GM18498 (cell line): ENCODE results near the gene C1orf94.

Experiments used
- ATAC-seq: cut with Tn5 transposase; IDR thresholded peaks from one replicate; pipeline ENCODE4 v1.9.1; 2021; ENCODE audit warnings: mild to moderate bottlenecking, moderate library complexity; ENCODE audit not compliant: unreplicated experiment

C1orf94 gene

GRCh38 chr1:34250342-34250741, 73.6 kb downstream of the C1orf94 start:
- no peak for ATAC-seq

DNA sequence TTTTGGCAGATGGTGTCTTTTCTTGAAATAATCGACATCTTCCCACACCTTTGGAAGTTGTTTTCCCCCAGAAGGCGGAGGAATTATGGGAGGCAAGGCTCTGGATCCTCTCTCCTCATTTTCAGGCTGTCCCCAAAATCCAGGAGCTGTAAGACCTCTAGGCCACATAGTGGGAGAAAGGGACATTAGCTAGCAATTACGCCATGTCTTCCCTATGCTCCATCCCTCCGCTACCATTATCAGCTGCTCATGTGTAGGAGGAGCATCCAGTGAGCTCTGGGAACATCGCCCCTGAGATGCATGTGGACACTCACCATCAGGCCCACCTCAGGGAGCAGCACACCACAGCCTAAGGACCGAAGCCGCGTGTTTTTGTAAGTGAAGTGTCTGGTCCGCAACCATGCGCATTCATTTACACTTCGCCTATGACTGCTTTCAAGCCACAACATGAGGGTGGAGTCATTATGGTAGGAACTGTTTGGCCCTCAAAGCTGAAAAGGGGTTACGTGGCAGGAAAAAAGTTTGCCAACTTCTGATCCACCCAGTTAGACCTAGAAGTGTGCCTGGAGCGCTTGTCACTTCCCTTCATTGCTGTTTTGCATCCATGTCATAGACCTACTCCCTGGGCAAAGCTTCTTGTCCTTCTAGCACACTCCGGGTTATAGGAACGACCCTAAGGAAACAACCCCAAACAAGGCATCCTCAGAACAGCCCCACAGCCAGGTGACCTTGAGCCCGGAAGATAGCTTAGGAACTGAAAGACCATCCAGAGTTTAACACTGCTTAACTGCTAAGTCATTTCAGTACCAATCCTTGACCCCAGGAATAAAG, 85.5 kb downstream of the C1orf94 start:
- ATAC-seq = no peak

GRCh38 chr1:34262921-34263320, 86.2 kb downstream of the C1orf94 start:
- no peak for ATAC-seq

GRCh38 chr1:34263406-34263805, 86.7 kb downstream of the C1orf94 start:
- ATAC-seq = no peak

DNA sequence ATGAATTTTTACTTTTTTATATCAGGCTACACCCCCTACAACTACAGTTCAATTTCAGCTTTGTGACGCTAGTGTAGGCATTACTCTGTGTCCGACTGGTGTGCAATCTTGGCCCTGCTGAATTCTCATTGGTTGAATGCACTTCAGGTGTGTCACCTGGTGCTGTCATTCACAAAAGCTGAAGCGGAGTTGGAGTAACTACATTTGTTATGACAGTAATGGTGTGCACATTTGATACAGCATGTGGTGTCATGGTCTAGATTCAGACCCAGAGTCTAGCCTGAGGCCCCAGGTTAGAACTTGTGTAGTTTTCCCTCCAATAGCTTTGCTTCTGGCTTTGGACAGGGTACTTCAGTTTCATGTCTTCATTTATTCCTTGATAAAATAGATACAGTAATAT, 88.7 kb downstream of the C1orf94 start:
- no peak for ATAC-seq

DNA sequence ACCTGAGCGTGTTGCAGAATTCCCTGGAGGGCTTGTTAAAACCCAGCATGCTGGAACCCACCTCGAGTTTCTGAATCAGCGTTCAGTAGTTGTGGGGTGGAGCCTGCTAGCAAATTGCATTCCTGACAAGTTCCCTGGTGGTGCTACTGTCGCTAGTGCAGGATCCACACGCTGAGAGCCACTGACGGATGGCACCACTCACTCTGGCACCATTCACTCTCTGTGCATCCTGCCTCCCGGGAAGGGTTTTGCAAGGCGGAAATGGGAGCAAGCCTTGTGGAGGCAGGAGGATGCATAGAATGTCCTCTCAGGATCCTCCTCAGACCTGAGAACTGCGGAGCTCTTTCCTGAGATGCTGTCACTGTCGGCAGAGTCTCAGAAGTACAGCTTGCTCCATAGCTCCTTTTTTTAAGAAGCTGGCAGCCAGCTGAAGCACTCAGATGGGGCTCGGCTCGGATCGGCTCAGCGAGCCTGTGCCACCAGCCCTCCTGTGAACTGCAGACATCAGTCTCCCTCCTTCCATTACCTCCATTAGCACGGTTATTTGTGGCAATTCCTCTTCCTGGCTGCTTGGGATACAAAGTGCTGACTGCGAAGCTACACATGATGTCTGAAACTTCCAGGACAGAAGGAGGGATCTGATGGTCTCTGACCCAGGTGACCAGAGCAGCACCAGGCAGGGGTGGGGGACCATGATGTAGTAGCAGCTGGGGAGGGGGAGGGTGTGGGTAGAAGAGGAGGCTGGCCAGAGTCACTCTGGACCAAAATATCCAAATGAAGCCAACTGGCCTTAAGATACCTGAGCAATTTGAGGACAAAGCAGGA, 89.6 kb downstream of the C1orf94 start:
- ATAC-seq = no peak

DNA sequence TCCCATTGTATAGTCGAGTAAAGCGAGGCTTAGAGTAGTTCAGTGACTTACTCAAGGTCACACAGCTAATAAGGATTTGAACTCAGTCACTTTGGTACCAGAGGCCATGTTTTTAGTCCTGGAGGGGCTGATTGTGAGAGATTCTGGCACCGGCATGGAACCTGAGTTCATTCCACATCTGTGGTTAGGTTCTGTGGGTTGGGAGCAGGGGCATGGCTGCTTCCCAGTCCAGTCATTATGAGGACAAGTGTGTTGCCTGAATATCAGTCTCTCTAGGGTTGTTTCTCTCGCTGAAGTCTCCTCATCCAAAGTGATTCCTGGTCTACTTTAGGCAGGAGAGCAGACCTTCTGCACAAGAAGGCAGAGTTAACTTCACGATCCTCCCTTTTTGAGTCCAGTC, 90.6 kb downstream of the C1orf94 start:
- ATAC-seq = no peak

GRCh38 chr1:34268311-34268954, 91.7 kb downstream of the C1orf94 start:
- ATAC-seq = no peak
